Measurements from ENCODE around the gene APEH.

APEH gene

DNA sequence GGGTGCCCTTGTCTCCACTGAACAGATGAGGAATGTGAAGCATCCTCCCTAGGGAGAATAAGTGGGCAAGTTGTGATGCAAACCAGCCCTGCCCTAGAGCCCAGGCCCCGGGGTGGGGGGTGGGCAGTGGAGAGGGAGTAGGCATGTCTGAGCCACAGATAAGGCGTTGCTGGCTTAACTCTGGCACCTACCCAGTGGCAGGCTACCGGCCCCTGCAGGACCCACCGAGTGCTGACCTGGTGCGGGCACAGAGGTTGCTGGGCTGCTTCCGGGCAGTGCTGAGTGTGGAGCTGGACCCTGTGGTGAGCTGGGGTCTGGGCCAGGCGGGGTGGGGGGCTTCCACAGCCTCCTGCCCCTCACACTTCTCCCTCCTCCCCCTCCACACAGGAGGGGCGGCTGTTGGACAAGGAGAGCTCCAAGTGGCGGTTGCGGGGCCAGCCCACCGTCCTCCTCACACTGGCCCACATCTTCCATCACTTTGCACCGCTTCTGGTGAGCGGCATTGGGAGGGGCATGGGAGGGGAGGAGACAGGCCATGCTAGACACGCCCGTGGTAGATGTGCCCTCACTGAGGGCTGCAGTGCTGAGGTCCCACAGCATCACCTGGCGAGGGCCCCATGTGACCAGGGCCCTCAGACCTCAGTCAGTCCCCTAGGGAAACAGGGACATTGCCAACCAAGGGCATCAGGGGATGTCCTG is 25.3 kb downstream of the APEH start:
- Mint-ChIP-seq H3K4me1 (ENCODE audit: low read depth) (no peaks in the 10 kb centered on the region), H3K9me3 (no peaks in the 10 kb centered on the region), H3K4me3 (no peak overlapping the region), H3K27me3 (ENCODE audit: low read depth) (no peaks in the 10 kb centered on the region), H3K36me3 (ENCODE audit: low read depth) (peaks cover 5% of the 10 kb centered on the region), H3K27ac (no peak overlapping the region)
- DNase-seq (ENCODE audit: low spot score) = no peak

DNA sequence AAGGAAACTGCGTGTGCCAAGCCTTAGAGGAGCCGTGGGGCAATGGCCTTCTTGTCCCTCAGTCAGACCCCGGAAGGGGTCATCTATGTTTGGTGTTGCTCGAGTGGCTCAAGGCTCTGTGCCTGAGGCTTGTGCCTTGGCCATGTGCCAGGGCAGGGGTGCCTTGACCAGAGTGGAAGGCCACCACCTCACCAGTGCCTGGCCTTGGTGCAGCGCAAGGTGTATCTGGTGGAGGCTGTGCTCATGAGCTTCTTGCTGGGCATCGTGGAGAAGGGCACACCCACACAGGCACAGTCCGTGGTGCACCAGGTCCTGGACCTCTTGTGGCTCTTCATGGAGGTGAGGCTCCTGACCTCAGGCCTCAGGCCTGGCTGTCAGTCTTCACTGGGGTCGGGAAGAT is 25.9 kb downstream of the APEH start:
- Mint-ChIP-seq H3K4me1 (ENCODE audit: low read depth) (no peaks in the 10 kb centered on the region), H3K36me3 (ENCODE audit: low read depth) (peaks cover 5% of the 10 kb centered on the region), H3K27ac (no peak overlapping the region), H3K9me3 (no peaks in the 10 kb centered on the region), H3K4me3 (no peak overlapping the region), H3K27me3 (ENCODE audit: low read depth) (no peaks in the 10 kb centered on the region)
- no peak for DNase-seq (ENCODE audit: low spot score)

DNA sequence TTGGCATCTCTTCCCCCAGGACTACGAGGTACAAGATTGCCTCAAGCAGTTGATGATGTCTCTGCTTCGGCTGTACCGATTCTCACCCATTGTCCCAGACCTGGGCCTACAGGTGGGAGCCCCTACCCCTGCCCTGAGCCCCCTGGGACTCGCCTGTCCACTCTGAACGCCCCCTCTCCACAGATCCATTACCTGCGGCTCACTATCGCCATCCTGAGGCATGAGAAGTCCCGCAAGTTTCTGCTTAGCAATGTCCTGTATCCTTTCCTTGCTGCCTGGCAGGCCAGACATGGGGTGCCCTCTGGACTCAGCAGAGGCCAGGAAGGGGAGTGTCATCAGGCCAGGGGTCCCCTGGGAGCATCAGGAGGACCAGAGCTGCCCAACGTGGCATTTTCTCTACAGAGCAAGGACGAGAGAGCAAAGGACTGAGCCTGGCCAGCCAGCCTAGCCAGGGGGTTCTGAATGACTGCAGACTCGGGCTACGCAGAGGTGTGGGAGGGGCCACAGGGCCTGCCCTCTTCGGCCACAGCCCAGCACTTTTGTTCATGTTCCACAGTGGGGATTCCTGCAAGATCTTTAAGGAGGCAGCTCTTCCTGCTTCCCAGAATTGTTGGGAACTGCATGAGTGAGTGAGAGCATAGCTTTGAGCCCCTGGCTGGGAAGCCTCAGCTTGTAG is 26.4 kb downstream of the APEH start:
- H3K27ac Mint-ChIP-seq = no peak overlapping the region
- H3K4me1 Mint-ChIP-seq (ENCODE audit: low read depth) = no peaks in the 10 kb centered on the region
- peaks cover 5% of the 10 kb centered on the region for H3K36me3 Mint-ChIP-seq (ENCODE audit: low read depth)
- no peak overlapping the region for H3K4me3 Mint-ChIP-seq
- no peaks in the 10 kb centered on the region for H3K9me3 Mint-ChIP-seq
- DNase-seq (ENCODE audit: low spot score) = no peak
- no peaks in the 10 kb centered on the region for H3K27me3 Mint-ChIP-seq (ENCODE audit: low read depth)

DNA sequence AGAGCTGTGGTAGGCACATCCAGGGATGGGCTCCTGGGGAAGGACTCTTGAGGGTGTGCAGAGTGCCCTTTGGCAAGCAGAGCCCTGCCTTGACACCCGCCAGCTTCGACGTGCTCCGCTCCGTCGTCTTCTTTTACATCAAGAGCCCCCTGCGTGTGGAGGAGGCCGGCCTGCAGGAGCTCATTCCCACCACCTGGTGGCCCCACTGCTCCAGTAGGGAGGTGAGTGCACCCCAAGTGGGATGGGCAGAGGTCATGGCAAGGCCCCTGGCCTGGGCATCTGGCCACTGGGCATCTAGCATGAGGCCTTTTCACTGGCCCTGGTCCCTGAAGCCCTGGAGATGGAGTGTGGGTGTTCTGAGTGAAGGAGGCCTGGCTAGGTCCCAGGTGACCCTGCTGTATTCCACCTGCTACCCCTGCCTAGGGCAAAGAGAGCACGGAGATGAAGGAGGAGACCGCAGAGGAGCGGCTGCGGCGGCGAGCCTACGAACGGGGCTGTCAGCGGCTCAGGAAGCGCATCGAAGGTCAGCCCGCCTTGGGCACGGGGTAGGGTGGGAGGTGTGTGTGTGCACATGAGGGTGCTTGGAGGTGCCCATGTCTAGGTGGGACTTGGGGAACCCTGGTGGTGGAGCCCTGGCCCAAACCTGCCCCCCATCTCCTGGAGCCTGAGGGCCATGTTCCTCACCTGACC is 27.4 kb downstream of the APEH start:
- Mint-ChIP-seq H3K36me3 (ENCODE audit: low read depth) (peaks cover 5% of the 10 kb centered on the region), H3K27ac (no peak overlapping the region), H3K4me3 (no peak overlapping the region), H3K27me3 (ENCODE audit: low read depth) (no peaks in the 10 kb centered on the region), H3K4me1 (ENCODE audit: low read depth) (no peaks in the 10 kb centered on the region), H3K9me3 (no peaks in the 10 kb centered on the region)
- no peak for DNase-seq (ENCODE audit: low spot score)

DNA sequence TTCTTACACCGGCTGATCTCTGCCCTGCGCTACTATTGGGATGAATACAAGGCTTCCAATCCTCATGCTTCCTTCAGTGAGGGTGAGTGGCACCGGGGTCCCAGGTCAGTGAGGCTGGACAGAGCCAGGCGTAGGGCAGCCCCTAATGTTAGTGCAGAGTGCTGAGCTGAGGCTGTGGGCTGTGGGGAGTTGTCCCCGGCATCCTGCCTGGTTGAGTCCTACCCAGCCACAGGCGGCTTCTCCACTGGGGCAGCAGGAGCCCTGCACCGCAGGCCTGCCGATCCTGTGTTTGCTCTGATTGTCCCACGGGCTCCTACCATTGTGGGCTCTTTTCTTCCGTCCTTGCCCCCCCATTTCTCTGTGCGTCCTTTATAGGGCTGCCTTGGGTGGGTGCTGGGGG is 28.5 kb downstream of the APEH start:
- no peak for DNase-seq (ENCODE audit: low spot score)
- no peak overlapping the region for H3K4me3 Mint-ChIP-seq
- no peaks in the 10 kb centered on the region for H3K27me3 Mint-ChIP-seq (ENCODE audit: low read depth)
- H3K27ac Mint-ChIP-seq = no peak overlapping the region
- no peaks in the 10 kb centered on the region for H3K4me1 Mint-ChIP-seq (ENCODE audit: low read depth)
- H3K36me3 Mint-ChIP-seq (ENCODE audit: low read depth) = peaks cover 7% of the 10 kb centered on the region
- H3K9me3 Mint-ChIP-seq = no peaks in the 10 kb centered on the region

DNA sequence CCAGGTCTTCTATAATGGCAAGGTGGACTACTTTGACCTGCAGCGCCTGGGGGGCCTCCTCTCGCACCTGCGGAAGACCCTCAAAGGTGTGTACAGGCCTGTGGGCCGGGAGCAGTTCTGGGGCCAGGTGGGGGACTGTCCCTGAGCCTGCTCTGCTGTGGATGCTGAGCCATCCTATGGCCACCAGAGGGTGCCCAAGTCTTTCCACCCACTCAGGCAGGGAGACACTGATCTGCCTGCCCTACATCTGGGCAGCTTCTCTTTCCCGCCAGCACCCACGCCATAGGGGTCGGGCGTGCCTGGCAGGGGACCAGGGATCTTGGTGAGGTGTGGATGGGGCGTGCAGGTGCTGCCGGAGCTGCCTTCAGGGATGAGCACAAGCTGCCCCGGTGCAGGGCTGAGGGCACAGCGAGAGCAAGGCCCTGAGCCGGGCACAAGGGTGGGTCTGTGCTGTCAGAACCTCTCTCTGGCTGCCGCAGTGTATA is 29.3 kb downstream of the APEH start:
- Mint-ChIP-seq H3K4me1 (ENCODE audit: low read depth) (no peaks in the 10 kb centered on the region), H3K9me3 (no peaks in the 10 kb centered on the region), H3K36me3 (ENCODE audit: low read depth) (peaks cover 7% of the 10 kb centered on the region), H3K27ac (no peak overlapping the region), H3K4me3 (no peak overlapping the region), H3K27me3 (ENCODE audit: low read depth) (no peaks in the 10 kb centered on the region)
- peak; percentile 59 for DNase-seq (ENCODE audit: low spot score)

DNA sequence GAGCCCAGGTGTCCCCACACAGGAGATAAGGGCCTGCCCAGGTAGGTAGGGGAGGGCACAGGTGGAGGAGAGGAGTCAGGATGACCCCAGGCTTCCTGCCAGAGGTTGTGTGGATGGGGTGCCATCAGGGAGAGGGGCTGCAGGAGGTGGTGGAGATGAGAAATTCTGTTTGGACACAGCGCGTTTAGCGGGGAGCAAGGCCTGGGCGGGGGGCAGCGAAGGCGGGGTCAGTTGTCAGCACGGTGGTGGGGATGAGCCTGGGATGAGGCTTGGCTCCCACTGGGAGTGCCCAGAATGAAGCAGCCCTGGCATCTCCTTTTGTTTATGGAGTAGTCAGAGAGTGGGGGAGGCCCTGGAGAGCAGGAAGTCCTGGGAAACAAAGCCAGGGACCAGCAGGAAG is 29.8 kb downstream of the APEH start:
- no peaks in the 10 kb centered on the region for H3K9me3 Mint-ChIP-seq

DNA sequence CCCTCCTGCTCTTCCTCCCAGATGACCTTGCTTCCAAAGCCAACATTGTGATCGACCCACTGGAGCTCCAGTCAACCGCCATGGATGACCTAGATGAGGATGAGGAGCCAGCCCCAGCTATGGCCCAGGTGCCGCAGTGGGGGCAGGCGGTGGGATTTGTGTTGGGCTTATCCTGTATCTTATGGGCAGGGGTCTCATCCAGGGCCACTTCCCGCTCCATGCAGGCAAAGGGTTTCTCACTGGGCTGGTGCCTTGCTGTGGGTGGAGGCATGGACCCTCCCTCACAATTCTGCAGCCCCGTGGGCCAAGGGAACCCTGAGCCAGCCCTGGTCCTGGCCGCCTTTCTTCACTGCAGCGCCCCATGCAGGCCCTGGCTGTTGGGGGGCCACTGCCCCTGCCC is 30.5 kb downstream of the APEH start:
- Mint-ChIP-seq H3K9me3 (no peaks in the 10 kb centered on the region), H3K4me3 (no peak overlapping the region), H3K27ac (no peak overlapping the region), H3K4me1 (ENCODE audit: low read depth) (no peaks in the 10 kb centered on the region), H3K36me3 (ENCODE audit: low read depth) (peaks cover 7% of the 10 kb centered on the region), H3K27me3 (ENCODE audit: low read depth) (no peaks in the 10 kb centered on the region)
- no peak for DNase-seq (ENCODE audit: low spot score)

More for the DNA sequence above, 29.8 kb downstream of the APEH start:
- no peaks in the 10 kb centered on the region for H3K4me1 Mint-ChIP-seq (ENCODE audit: low read depth)
- H3K4me3 Mint-ChIP-seq = no peak overlapping the region
- H3K36me3 Mint-ChIP-seq (ENCODE audit: low read depth) = peaks cover 7% of the 10 kb centered on the region
- no peak overlapping the region for H3K27ac Mint-ChIP-seq
- no peak for DNase-seq (ENCODE audit: low spot score)
- no peaks in the 10 kb centered on the region for H3K27me3 Mint-ChIP-seq (ENCODE audit: low read depth)

DNA sequence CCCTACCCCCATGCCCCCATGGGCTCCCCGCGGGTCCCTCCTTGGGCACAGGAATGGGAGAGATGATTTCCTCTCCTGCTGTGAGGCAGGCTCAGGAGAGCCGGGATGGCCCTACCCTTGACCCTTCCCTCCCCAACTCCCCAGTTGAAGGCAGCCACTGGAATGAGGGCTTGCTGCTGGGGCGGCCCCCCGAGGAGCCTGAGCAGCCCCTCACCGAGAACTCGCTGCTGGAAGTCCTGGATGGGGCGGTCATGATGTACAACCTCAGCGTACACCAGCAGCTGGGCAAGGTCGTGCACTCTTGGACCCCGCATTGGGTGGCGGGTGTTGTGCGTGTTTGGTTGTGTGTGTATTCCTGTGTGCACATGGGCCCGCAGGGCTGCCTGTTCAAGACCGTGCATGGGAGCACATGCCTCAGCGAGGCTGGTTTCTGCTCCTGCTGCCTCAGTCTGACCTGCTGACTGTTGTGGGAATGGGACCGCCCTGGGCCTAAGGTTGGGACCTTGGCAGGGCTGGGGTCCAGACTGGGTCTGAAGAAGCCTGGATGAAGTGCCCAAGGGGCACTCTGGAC is 31.3 kb downstream of the APEH start:
- no peaks in the 10 kb centered on the region for H3K4me1 Mint-ChIP-seq (ENCODE audit: low read depth)
- no peak for DNase-seq (ENCODE audit: low spot score)
- peaks cover 5% of the 10 kb centered on the region for H3K36me3 Mint-ChIP-seq (ENCODE audit: low read depth)
- H3K27me3 Mint-ChIP-seq (ENCODE audit: low read depth) = no peaks in the 10 kb centered on the region
- no peak overlapping the region for H3K27ac Mint-ChIP-seq
- no peaks in the 10 kb centered on the region for H3K9me3 Mint-ChIP-seq
- H3K4me3 Mint-ChIP-seq = no peak overlapping the region

DNA sequence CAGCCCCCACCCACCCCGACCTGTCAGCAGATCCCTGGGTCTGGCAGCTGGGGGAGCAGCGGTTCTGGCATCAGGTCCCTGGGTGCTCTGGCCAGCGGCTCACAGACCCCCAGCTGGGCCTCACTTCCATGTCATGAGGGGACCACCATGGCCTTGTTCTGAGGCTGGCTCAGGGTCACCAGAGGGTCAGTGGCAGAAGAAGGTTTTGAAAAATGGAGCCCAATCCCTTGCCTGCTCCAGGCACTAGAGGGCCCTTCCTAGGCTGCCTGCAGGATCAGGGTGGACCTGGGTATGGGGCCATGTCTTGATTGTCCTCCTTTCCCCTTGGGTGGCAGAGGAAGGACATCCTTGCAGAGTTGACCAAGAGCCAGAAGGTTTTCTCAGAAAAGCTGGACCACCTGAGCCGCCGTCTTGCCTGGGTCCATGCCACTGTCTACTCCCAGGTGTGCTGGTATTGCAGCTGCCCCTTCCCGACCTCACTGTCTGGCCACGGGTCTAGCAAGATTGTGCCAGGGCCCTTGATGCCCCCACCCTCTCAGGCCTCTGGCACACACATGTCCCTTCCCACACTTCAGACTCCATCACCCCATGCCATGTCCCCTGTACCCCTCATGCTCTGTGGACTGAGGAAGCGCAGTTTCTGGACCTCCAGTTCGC is 32.4 kb downstream of the APEH start:
- Mint-ChIP-seq H3K4me3 (no peak overlapping the region), H3K9me3 (no peaks in the 10 kb centered on the region), H3K36me3 (ENCODE audit: low read depth) (peaks cover 5% of the 10 kb centered on the region), H3K27ac (no peak overlapping the region), H3K27me3 (ENCODE audit: low read depth) (no peaks in the 10 kb centered on the region), H3K4me1 (ENCODE audit: low read depth) (peaks cover 3% of the 10 kb centered on the region)
- no peak for DNase-seq (ENCODE audit: low spot score)

DNA sequence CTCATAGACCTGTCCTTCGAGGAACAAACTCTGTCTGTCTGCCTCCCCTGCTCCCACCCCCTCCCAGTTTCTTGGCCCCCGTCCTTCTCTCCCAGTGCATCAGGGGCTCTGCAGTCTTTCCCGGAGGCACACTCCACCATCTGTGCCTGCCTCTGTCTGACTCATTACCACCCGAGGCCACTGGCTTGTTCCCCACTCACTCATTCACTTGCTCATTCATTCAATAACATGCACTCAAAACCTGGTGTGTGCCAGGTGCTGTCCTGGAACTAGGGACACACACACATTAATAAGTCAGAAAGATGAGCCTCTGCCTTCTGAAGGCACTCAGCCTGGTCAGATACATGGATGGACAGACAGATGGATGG is 32.9 kb downstream of the APEH start:
- Mint-ChIP-seq H3K4me1 (ENCODE audit: low read depth) (peaks cover 5% of the 10 kb centered on the region), H3K27ac (no peak overlapping the region), H3K4me3 (no peak overlapping the region), H3K27me3 (ENCODE audit: low read depth) (no peaks in the 10 kb centered on the region), H3K9me3 (no peaks in the 10 kb centered on the region), H3K36me3 (ENCODE audit: low read depth) (peaks cover 5% of the 10 kb centered on the region)
- DNase-seq (ENCODE audit: low spot score) = no peak

DNA sequence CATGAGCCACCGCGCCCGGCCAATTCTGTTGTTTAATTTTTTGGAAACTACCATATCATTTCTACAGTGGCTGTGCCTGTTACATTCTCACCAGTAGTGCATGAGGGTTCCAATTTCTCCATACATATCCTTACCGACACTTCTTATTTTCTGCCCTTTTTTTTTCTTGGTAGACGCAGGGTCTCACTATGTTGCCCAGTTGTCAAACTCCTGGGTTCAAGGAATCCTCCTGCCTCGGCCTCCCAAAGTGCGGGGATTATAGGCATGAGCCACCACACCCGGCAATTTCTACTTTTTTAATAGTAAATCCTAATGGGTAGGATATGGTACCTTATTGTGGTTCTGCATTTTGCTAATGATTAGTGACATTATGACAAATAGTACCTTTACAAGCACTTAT is 35.7 kb downstream of the APEH start:
- H3K27me3 Mint-ChIP-seq (ENCODE audit: low read depth) = no peaks in the 10 kb centered on the region
- peaks cover 12% of the 10 kb centered on the region for H3K4me1 Mint-ChIP-seq (ENCODE audit: low read depth)
- no peak for DNase-seq (ENCODE audit: low spot score)
- H3K4me3 Mint-ChIP-seq = no peak overlapping the region
- no peak overlapping the region for H3K27ac Mint-ChIP-seq
- peaks cover 2% of the 10 kb centered on the region for H3K36me3 Mint-ChIP-seq (ENCODE audit: low read depth)
- H3K9me3 Mint-ChIP-seq = no peaks in the 10 kb centered on the region

DNA sequence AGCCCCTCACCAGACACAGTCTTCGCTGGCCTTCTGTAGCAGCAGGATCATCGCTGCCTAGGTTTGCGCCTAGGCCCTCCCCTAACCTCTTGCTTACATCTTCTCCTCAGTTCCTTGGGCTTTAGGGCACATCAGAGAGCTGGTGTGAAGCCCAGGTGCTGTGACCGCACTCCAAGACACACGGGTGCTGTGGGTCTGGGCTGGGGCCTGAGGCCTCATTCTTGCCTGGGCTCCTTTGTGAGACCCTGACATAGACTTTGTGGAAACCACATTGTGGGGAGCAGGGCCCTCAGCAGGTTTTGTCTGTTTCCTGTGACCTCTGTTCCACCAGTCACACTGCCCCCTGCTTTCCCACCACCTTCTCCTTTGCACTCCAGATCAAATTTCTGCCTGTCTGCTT is 37.3 kb downstream of the APEH start:
- Mint-ChIP-seq H3K4me3 (no peak overlapping the region), H3K36me3 (ENCODE audit: low read depth) (peaks cover 8% of the 10 kb centered on the region)

DNA sequence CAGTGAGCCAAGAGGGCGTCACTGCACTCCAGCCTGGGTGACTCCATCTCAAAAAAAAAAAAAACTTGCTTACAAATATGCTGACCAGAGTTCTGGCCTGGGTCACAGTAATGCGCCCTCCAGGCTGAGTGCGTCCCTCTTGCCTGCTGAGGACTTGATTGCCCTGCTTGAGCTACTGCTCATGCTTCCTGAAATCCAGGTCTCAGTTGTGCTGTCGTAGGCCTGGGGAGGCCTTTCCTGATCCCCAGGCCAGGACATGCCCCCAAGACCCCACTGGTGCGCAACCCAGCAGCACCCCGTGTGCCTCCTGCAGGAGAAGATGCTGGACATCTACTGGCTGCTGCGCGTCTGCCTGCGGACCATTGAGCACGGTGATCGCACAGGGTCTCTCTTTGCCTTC is 38.0 kb downstream of the APEH start:
- no peak overlapping the region for H3K27ac Mint-ChIP-seq
- peaks cover 6% of the 10 kb centered on the region for H3K36me3 Mint-ChIP-seq (ENCODE audit: low read depth)
- DNase-seq (ENCODE audit: low spot score) = no peak
- no peaks in the 10 kb centered on the region for H3K9me3 Mint-ChIP-seq
- no peaks in the 10 kb centered on the region for H3K27me3 Mint-ChIP-seq (ENCODE audit: low read depth)
- H3K4me1 Mint-ChIP-seq (ENCODE audit: low read depth) = peaks cover 12% of the 10 kb centered on the region
- no peak overlapping the region for H3K4me3 Mint-ChIP-seq

More for the DNA sequence above, 37.3 kb downstream of the APEH start:
- DNase-seq (ENCODE audit: low spot score) = no peak
- Mint-ChIP-seq H3K27me3 (ENCODE audit: low read depth) (no peaks in the 10 kb centered on the region), H3K27ac (peak overlapping the region; percentile 42), H3K4me1 (ENCODE audit: low read depth) (peaks cover 12% of the 10 kb centered on the region), H3K9me3 (no peaks in the 10 kb centered on the region)

Measured in T-helper 2 cell treated with Interferon-gamma antibody and Interleukin-4, amounts not matched to agents 5 μg/mL and 100 μg/mL, for 36 hours (primary cell).